GM12865 (cell line): Measurements from ENCODE around the gene SLC4A4.

ENCODE experiments used
- DNase-seq: peaks from one replicate; pipeline ENCODE4 v3.0.0; 2010; ENCODE audit warnings: low read depth
- H3K4me3 ChIP-seq: 2 replicates; pipeline ENCODE4 v1.5.1; 2011; ENCODE audit warnings: mild to moderate bottlenecking, low read depth, low read length, control low read depth
- TF ChIP-seq, protein P1 (sequence below): IDR thresholded peaks from 2 replicates; pipeline ENCODE4 v1.5.1; 2011; ENCODE audit warnings: low read length, control low read depth, low read depth, inconsistent platforms; ENCODE audit not compliant: insufficient read depth; ENCODE audit errors: missing control alignments

Gene SLC4A4

DNA sequence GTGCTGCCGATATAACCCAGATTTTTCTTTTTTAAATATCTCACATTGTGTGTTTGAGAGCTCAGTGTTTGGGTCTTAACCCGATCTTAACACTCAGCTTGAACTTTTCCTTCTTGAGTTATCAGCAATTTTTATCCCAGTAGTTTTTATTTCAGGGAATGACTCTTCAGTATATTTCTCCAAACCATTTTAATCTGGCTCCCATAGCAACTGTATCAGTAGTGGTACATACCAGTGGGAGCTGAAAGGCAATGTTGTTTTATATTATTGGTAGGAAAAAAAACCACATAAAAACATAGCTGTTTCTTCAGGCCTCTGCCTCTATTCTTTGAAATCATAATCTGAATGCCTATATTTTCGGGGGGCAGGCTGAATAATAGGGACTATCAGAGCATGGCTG, 111.1 kb downstream of the SLC4A4 start:
- no peak overlapping the region for H3K4me3 ChIP-seq
- TF ChIP-seq, protein P1, sequence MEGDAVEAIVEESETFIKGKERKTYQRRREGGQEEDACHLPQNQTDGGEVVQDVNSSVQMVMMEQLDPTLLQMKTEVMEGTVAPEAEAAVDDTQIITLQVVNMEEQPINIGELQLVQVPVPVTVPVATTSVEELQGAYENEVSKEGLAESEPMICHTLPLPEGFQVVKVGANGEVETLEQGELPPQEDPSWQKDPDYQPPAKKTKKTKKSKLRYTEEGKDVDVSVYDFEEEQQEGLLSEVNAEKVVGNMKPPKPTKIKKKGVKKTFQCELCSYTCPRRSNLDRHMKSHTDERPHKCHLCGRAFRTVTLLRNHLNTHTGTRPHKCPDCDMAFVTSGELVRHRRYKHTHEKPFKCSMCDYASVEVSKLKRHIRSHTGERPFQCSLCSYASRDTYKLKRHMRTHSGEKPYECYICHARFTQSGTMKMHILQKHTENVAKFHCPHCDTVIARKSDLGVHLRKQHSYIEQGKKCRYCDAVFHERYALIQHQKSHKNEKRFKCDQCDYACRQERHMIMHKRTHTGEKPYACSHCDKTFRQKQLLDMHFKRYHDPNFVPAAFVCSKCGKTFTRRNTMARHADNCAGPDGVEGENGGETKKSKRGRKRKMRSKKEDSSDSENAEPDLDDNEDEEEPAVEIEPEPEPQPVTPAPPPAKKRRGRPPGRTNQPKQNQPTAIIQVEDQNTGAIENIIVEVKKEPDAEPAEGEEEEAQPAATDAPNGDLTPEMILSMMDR, result no peak
- DNase-seq, result no peak

DNA sequence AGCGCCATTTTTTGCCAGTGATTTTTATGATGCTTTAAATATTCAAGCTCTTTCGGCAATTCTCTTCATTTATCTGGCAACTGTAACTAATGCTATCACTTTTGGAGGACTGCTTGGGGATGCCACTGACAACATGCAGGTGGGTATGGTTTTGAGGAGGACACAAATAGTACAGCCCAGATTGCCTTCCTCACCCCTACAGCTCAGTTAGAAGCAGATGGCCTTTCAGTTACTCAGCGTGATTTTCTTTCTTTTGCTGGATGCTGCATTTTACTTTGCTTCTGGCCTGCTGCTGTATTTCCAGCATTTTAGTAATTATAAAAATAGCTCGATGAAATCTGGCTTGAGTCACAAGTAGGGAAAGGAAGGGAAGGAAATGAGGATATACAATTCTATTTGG, 114.7 kb downstream of the SLC4A4 start:
- TF ChIP-seq, protein P1, result no peak
- DNase-seq, result no peak
- H3K4me3 ChIP-seq, result no peak overlapping the region

DNA sequence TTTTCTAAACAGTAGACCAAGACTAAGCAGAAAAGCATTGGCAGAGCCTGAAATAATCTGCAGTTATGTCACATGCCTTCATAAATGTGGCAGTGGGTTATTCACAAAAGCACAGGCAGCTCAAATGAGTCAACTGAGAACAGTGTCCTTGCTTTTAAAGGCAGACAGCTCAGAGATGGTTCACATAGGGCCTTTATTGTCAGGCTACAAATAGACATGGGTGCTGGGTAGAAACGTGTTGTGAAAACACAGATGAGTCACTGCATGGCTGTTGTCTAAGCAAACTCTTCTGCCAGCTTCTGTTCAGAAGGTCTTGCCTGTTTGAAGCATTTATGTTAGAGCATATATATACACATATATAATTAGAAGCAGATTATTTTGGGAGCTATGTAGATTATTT, 118.0 kb downstream of the SLC4A4 start:
- H3K4me3 ChIP-seq, result no peak overlapping the region
- TF ChIP-seq, protein P1, result no peak
- no peak for DNase-seq

DNA sequence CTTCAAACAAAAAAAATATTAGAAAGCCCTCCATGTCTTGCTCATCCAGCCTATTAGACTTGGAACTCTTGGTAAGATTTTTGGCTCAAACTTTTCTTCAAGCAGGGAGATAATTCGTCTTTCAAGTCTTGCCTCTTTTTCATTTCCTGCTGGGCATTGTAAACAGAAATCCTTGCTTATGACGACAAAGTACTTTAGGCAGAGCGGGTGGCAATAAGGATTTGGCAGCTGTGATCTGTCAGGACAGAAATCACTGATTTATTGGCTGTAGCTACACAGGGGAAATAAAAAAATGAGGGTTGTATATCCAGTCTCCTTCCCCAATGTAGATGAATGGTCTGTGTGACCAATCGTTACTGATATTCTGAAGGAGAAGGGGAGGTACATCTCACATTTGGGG, 121.6 kb downstream of the SLC4A4 start:
- TF ChIP-seq, protein P1, result no peak

DNA sequence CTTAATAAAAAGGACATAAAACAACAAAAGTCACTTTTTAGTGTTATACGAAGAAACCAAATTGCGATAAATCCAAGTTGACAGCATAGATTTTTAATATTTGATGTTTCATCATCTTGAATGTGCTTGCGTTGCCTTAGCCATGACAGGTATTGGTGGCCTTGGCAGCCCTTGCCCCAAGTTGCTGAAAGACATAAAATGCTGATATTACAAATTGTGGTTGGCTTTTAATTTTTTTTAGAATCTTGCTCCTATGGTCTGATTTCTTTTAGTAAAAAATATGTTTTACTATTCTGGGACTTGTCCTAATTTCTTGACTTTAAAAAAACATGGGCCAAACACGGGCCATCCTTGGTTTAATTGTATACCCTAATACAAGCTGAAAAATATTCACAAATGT, 122.6 kb downstream of the SLC4A4 start:
- DNase-seq, result no peak
- no peak overlapping the region for H3K4me3 ChIP-seq
- TF ChIP-seq, protein P1, result no peak

More for the DNA sequence above, 121.6 kb downstream of the SLC4A4 start:
- no peak overlapping the region for H3K4me3 ChIP-seq
- DNase-seq, result no peak

DNA sequence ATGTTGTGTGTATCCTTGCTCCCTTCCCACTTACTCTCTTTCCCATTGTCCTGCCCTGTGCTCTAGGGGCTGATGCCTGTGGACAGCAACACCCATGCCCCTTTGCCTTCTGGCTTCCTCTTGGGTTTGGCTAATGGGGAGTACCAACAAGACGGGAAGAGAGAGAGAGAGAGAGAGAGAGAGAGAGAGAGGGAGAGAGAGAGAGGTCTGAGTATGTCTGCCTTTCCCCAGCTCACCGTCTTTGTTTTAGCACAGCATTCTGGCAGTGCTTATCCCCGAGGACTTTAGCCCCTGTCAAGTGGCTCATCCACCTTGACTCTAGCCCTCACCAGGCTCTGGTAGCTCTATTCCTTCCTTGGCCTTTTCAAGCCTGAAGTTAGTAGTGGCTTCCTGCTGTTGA, 128.0 kb downstream of the SLC4A4 start:
- TF ChIP-seq, protein P1, result no peak
- no peak overlapping the region for H3K4me3 ChIP-seq
- DNase-seq, result no peak

DNA sequence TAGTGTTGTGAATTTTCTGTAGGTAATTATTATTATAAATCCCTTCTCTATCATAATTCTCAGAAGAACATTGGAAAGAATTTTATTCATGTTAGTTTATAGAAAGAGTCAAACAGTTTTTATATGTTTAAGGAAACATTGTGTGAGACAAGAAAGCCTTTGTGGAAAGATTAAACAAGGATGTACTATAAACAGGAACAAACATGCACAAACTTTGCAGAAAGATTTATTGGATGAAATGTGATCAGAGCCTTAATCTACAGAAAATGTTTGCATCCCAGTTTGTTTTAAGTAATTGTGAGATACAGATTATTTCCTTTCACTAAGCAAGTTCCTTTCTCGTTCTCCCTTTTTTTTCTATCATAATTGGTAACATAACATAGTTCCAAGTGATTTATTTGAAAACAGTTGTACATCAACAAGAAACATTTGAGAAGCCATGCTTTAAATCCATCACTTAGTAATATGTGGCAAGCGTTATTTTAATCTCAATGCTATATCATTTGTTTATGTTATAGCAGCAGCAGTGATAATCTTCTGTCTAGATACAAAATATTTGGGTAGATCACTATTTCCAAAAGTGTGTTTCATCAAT, 129.4 kb downstream of the SLC4A4 start:
- TF ChIP-seq, protein P1, result no peak
- no peak overlapping the region for H3K4me3 ChIP-seq
- no peak for DNase-seq
